HepG2 (cell line): ENCODE results near the gene GINM1. TPM values are rescaled to one million over a fixed set of nuclear protein-coding genes. Genes with fewer than 3 reads are reported as not detected.

Experiments used
- CREB3 ChIP-seq: sonication (generic); formaldehyde crosslinking; IDR thresholded peaks from 2 replicates; pipeline ENCODE4 v1.5.0; 2020; ENCODE audit warnings: missing genetic modification reagents
- MAF1 ChIP-seq: sonication (generic); formaldehyde crosslinking; IDR thresholded peaks from 2 replicates; pipeline ENCODE4 v1.5.0; 2020; ENCODE audit warnings: missing genetic modification reagents, borderline replicate concordance
- MAFF ChIP-seq: IDR thresholded peaks from 2 replicates; pipeline ENCODE4 v1.6.1; 2011; ENCODE audit warnings: low read depth, low read length, improper control_type of control experiment
- NFYC ChIP-seq: IDR thresholded peaks from 2 replicates; pipeline ENCODE4 v1.6.1; 2016; ENCODE audit warnings: missing genetic modification reagents, missing compliant biosample characterization
- SMARCE1 ChIP-seq: fragments of 450-650 bp; IDR thresholded peaks from 2 replicates; pipeline ENCODE4 v1.6.1; 2017; ENCODE audit warnings: borderline replicate concordance
- TEAD2 ChIP-seq: sonication (generic); formaldehyde crosslinking; IDR thresholded peaks from 2 replicates; pipeline ENCODE4 v1.9.0; 2021; ENCODE audit warnings: missing genetic modification reagents
- ZBTB37 ChIP-seq: sonication (generic); formaldehyde crosslinking; IDR thresholded peaks from 2 replicates; pipeline ENCODE4 v1.4.0; 2020; ENCODE audit warnings: mild to moderate bottlenecking, missing genetic modification reagents
- ZFP36L2 ChIP-seq: sonication (generic); formaldehyde crosslinking; IDR thresholded peaks from 2 replicates; pipeline ENCODE4 v1.4.0; 2020; ENCODE audit warnings: missing genetic modification reagents
- ZNF143 ChIP-seq: sonication (generic); formaldehyde crosslinking; IDR thresholded peaks from 2 replicates; pipeline ENCODE4 v1.4.0; 2020; ENCODE audit warnings: missing genetic modification reagents
- ZNF274 ChIP-seq: sonication (generic); formaldehyde crosslinking; IDR thresholded peaks from 2 replicates; pipeline ENCODE4 v1.5.1; 2020; ENCODE audit warnings: mild to moderate bottlenecking, missing genetic modification reagents
- ZNF407 ChIP-seq: sonication (generic); formaldehyde crosslinking; IDR thresholded peaks from one replicate; pipeline ENCODE4 v1.5.1; 2020; ENCODE audit warnings: mild to moderate bottlenecking, missing genetic modification reagents; ENCODE audit errors: not compliant biosample characterization
- ZNF530 ChIP-seq: sonication (generic); formaldehyde crosslinking; IDR thresholded peaks from 2 replicates; pipeline ENCODE4 v1.5.0; 2020; ENCODE audit warnings: low read depth, mild to moderate bottlenecking, missing genetic modification reagents
- polyA plus RNA-seq, 8 experiments: library from polyadenylated mRNA; depleted of rRNA in 3 of 8; stranded (reverse) in 7 of 8; unstranded in 1 of 8; fragments of >200 nt; fragmentation: Illumina TruSeq in 4 of 8; extraction: Trizol in 4 of 8; gene quantifications; 2 replicates each; pipeline versions ENCODE4 v1.2.1 to v1.2.3, GENCODE V29; 2011 to 2016; ENCODE audit warnings: low read depth in 4 of 8, missing spikeins in 1 of 8, mixed read lengths in 1 of 8; ENCODE audit not compliant: insufficient read depth in 1 of 8
- total RNA-seq, 5 experiments: library from RNA; depleted of rRNA; stranded (reverse); fragments of >200 nt; fragmentation: Illumina TruSeq; extraction: Trizol; gene quantifications; 2 replicates each; pipeline ENCODE4 v1.2.3, GENCODE V29; 2016; ENCODE audit warnings: low read depth in 1 of 5

Gene GINM1
- total and polyA plus RNA-seq, 2 of the 13 experiments (the other 11 are each of a cell fraction or from before 2014, with no cell fraction given): 19.4 to 27.5 TPM

GRCh38 chr6:149534742-149535141 is 31.4 kb upstream of the GINM1 start (continued):
- TF ChIP-seq ZNF407 (CRISPR knock-in tag) (no peak), TEAD2 (no peak), MAFF (no peak), MAF1 (CRISPR knock-in tag) (no peak), ZNF530 (CRISPR knock-in tag) (no peak), NFYC (CRISPR knock-in tag) (no peak), ZBTB37 (CRISPR knock-in tag) (no peak), ZNF143 (no peak), CREB3 (CRISPR knock-in tag) (no peak), ZNF274 (no peak), ZFP36L2 (CRISPR knock-in tag) (no peak), SMARCE1 (no peak)
